HFFc6 (cell line): ENCODE results near the gene ADARB1. TPM values are rescaled to one million over a fixed set of nuclear protein-coding genes. Genes with fewer than 3 reads are reported as not detected.

Experiments used
- DNase-seq: peaks from one replicate; pipeline ENCODE4 v3.0.0-alpha.2; 2018
- H3K27ac Mint-ChIP-seq: 2 replicates; pipeline ENCODE4 v1.8.0; 2020; ENCODE audit warnings: mild to moderate bottlenecking, mixed read lengths
- H3K27me3 Mint-ChIP-seq: 2 replicates; pipeline ENCODE4 v1.8.0; 2021; ENCODE audit warnings: mild to moderate bottlenecking, moderate library complexity, mixed read lengths; ENCODE audit not compliant: insufficient read depth
- H3K36me3 Mint-ChIP-seq: 2 replicates; pipeline ENCODE4 v1.8.0; 2021; ENCODE audit warnings: low read depth, mixed read lengths
- H3K4me1 Mint-ChIP-seq: 2 replicates; pipeline ENCODE4 v1.8.0; 2020; ENCODE audit warnings: low read depth, mixed read lengths
- H3K4me3 Mint-ChIP-seq: 2 replicates; pipeline ENCODE4 v1.8.0; 2020; ENCODE audit warnings: mild to moderate bottlenecking, moderate library complexity, mixed read lengths
- H3K9me3 Mint-ChIP-seq: 2 replicates; pipeline ENCODE4 v1.8.0; 2020; ENCODE audit warnings: mild to moderate bottlenecking, mixed read lengths
- total RNA-seq, 6 experiments: library from RNA; stranded (reverse); fragmentation: NEBNext Ultra II Directional; extraction: Animal tissue kit (Norgen Biotek cat#: 25700); gene quantifications; 2 replicates in 1 of 6; 3 replicates in 5 of 6; pipeline ENCODE4 v1.2.3, GENCODE V29; 2021
- TF ChIP-seq, protein P1 (sequence below): fragments of 200-600 bp; sonication (generic); IDR thresholded peaks from 2 replicates; pipeline ENCODE4 v1.5.0; 2021; ENCODE audit warnings: antibody characterized with exemption, mild to moderate bottlenecking

Gene ADARB1
- total RNA-seq, 6 experiments from 2014 or later: 1.7 to 3.2 (median 2.2) TPM

DNA sequence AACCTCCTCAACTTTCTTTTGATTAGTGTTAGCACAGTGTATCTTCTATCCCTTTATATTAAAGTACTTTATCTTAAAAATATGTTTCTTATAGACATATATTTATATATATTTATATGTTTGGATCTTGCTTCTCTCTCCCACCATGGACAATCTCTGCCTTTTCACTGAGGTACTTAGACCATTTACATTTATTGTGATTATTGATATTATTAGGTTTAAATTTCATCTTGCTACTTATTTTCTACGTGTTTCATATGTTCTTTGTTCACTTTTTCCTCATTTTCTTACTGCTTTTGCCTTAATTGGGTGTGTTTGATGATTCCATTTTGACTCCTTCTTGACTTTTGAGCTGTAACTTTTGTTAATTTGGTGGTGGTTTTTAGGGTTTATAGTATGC, 142.6 kb downstream of the ADARB1 start:
- peaks cover 12% of the 10 kb centered on the region for H3K36me3 Mint-ChIP-seq
- H3K27ac Mint-ChIP-seq: no peak overlapping the region
- H3K9me3 Mint-ChIP-seq: peaks cover 25% of the 10 kb centered on the region
- H3K4me1 Mint-ChIP-seq: 0 out of 2 replicates have a peak, but pooled peaks cover 6% of the 10 kb centered on the region
- TF ChIP-seq, protein P1, sequence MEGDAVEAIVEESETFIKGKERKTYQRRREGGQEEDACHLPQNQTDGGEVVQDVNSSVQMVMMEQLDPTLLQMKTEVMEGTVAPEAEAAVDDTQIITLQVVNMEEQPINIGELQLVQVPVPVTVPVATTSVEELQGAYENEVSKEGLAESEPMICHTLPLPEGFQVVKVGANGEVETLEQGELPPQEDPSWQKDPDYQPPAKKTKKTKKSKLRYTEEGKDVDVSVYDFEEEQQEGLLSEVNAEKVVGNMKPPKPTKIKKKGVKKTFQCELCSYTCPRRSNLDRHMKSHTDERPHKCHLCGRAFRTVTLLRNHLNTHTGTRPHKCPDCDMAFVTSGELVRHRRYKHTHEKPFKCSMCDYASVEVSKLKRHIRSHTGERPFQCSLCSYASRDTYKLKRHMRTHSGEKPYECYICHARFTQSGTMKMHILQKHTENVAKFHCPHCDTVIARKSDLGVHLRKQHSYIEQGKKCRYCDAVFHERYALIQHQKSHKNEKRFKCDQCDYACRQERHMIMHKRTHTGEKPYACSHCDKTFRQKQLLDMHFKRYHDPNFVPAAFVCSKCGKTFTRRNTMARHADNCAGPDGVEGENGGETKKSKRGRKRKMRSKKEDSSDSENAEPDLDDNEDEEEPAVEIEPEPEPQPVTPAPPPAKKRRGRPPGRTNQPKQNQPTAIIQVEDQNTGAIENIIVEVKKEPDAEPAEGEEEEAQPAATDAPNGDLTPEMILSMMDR: no peak
- H3K4me3 Mint-ChIP-seq: no peak overlapping the region
- DNase-seq: no peak
- H3K27me3 Mint-ChIP-seq: peaks cover 9% of the 10 kb centered on the region; the same call in 1 of the 2 replicates

DNA sequence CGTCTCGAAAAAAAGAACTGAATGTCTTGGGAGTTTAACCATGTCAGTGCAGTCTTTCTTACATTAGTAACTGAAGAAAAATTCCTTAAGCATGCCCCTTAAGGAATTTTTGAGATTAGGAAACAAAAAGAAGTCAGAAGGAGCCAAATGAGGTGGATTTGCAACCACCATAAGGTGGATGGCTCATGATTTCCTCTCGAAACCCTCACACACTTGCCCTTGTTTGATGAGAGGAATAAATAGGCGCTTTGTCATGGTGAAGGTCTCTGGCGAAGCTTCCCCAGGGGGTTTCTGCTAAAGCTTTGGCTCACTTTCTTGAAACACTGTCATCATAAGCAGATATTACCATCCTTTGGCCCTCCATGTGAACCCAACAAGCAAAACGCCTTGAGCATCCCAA, 145.1 kb downstream of the ADARB1 start:
- H3K9me3 Mint-ChIP-seq: peaks cover 25% of the 10 kb centered on the region
- H3K4me1 Mint-ChIP-seq: 0 out of 2 replicates have a peak, but pooled peaks cover 6% of the 10 kb centered on the region
- no peak for DNase-seq
- H3K27me3 Mint-ChIP-seq: peaks cover 1% of the 10 kb centered on the region; the same call in 1 of the 2 replicates
- H3K36me3 Mint-ChIP-seq: peaks cover 12% of the 10 kb centered on the region
- TF ChIP-seq, protein P1: no peak
- no peak overlapping the region for H3K4me3 Mint-ChIP-seq
- H3K27ac Mint-ChIP-seq: no peak overlapping the region

DNA sequence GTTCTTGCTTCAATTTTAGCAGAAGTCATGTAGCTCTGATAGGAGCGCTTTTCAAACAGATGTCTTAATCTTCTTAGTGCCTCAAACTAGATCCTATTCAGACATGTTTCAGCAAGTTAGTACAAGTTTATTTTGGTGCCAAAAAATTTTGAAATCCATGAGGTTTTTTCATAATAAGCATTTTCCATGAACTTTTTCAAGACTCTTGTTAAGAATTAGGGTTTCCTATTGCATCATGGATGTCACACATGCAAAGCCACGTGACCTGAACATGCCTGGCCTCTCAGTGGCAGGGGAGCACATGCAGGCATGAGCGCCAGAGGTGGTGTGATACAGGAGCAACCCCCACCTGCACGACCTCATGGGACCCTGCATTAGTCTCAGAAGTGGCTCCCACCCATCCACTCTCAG, 145.7 kb downstream of the ADARB1 start:
- Mint-ChIP-seq H3K4me3 (no peak overlapping the region), H3K36me3 (peaks cover 12% of the 10 kb centered on the region), H3K27ac (no peak overlapping the region), H3K27me3 (no peaks in the 10 kb centered on the region; the same call in 1 of the 2 replicates), H3K4me1 (0 out of 2 replicates have a peak, but pooled peaks cover 6% of the 10 kb centered on the region), H3K9me3 (peaks cover 25% of the 10 kb centered on the region)
- no peak for DNase-seq
- TF ChIP-seq, protein P1: no peak

DNA sequence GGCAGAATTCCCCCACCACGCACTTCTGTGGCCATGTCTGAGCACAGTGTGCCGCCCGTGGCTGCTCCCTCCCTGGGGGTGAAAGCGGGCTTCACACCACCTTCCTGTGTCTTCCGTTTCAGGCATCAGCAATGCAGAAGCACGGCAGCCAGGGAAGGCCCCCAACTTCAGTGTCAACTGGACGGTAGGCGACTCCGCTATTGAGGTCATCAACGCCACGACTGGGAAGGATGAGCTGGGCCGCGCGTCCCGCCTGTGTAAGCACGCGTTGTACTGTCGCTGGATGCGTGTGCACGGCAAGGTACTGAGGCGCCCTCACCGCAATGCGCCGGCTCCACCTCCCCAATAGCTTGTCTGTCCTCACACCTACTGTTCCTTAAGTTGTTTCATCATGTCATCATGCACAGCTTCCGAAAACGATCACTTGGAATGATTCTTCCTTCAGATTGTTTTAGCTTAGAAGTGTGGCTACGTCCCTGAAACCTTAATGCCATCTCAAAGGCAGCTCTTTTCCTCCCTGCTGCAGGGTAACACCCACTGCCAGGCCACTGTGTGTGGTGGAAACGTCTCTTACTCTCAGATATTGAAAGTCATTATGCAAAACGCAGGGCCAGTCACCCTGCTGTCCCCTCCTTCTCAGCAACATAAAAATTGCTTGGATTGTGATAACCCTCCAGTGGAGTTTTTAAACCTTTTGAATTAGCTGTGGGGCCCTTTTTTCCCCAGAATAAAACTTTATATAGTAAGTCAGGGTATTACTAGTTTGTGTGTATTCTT, 146.5 kb downstream of the ADARB1 start:
- Mint-ChIP-seq H3K36me3 (peaks cover 12% of the 10 kb centered on the region), H3K4me1 (peaks cover 12% of the 10 kb centered on the region; the same call in 1 of the 2 replicates), H3K4me3 (no peak overlapping the region), H3K9me3 (peaks cover 24% of the 10 kb centered on the region), H3K27me3 (peaks cover 7% of the 10 kb centered on the region), H3K27ac (no peak overlapping the region)
- no peak for DNase-seq
- TF ChIP-seq, protein P1: no peak

DNA sequence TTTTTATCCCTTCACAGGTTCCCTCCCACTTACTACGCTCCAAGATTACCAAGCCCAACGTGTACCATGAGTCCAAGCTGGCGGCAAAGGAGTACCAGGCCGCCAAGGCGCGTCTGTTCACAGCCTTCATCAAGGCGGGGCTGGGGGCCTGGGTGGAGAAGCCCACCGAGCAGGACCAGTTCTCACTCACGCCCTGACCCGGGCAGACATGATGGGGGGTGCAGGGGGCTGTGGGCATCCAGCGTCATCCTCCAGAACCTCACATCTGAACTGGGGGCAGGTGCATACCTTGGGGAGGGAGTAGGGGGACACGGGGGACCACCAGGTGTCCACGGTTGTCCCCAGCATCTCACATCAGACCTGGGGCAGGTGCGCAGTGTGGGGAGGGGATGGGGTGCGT, 147.6 kb downstream of the ADARB1 start:
- peaks cover 13% of the 10 kb centered on the region for H3K9me3 Mint-ChIP-seq
- H3K27me3 Mint-ChIP-seq: peaks cover 18% of the 10 kb centered on the region
- no peak overlapping the region for H3K4me3 Mint-ChIP-seq
- peaks cover 19% of the 10 kb centered on the region for H3K4me1 Mint-ChIP-seq
- H3K36me3 Mint-ChIP-seq: peaks cover 12% of the 10 kb centered on the region
- TF ChIP-seq, protein P1: no peak
- no peak overlapping the region for H3K27ac Mint-ChIP-seq
- no peak for DNase-seq
